ENCODE measurements around the gene WDR37. TPM values are rescaled to one million over a fixed set of nuclear protein-coding genes. Genes with fewer than 3 reads are reported as not detected.
"Not testable (repeated sequence)": the region's sequence is repeated elsewhere in the genome, so short reads cannot be mapped to it uniquely, and the experiment has no call there.

WDR37 gene
- total RNA-seq, 1 donor from 2014 or later, result 29.0 TPM

DNA sequence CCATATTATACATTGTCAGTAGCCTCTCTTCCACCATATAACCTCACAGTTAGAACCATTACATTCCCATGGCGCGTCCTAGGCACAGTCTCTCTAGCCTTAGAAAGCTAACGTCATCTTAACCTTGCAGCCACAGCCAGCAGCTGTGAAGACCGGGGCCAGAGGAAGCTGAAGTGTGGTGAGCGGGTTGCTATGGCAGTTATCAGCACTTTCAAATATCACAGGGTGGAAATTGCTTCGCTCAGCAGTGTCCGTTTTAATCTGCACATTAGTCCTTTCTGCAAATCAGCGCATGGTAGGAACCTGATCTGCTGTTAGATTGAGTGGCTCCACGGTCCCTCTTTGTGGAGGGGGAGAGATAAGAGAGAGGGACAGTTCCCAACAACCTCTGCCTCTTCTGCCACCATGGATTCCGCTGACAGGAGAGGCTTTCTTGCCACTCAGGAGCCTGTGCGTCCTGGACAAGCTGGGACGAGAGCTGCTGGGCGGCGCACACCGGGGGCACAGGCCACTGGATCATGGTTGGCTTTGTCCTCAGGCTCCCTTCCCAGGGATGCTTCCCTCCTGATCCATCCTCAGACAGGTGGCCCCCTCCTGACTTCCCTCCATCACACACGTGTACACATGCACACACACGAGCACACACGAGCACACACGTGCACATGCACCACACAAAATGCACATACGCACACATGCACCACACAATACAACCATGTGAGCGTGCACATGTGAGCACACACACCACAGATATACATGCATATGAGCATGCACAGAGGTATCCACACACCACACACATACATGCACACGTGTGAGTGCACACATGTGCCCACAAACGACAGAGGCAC is 93.8 kb downstream of the WDR37 start:
- intact Hi-C loops (cut with micrococcal nuclease), result no loop called here

DNA sequence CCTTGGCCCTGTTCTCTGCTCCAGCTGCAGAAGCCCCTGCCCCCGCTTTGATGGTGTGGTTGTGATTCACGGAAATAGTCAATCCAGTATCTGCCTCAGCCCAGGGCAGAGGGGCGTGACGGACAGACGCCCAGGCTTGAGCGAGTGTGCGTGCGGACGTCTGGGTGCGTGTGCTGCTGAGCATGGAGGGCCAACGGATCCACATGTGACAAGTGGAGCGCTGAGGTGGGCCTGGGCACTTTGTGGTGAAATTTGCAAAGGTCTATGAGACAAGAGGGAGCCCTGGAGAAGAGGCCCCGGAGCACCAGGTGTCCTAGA is 94.4 kb downstream of the WDR37 start:
- intact Hi-C loops (cut with micrococcal nuclease), result no loop called here

DNA sequence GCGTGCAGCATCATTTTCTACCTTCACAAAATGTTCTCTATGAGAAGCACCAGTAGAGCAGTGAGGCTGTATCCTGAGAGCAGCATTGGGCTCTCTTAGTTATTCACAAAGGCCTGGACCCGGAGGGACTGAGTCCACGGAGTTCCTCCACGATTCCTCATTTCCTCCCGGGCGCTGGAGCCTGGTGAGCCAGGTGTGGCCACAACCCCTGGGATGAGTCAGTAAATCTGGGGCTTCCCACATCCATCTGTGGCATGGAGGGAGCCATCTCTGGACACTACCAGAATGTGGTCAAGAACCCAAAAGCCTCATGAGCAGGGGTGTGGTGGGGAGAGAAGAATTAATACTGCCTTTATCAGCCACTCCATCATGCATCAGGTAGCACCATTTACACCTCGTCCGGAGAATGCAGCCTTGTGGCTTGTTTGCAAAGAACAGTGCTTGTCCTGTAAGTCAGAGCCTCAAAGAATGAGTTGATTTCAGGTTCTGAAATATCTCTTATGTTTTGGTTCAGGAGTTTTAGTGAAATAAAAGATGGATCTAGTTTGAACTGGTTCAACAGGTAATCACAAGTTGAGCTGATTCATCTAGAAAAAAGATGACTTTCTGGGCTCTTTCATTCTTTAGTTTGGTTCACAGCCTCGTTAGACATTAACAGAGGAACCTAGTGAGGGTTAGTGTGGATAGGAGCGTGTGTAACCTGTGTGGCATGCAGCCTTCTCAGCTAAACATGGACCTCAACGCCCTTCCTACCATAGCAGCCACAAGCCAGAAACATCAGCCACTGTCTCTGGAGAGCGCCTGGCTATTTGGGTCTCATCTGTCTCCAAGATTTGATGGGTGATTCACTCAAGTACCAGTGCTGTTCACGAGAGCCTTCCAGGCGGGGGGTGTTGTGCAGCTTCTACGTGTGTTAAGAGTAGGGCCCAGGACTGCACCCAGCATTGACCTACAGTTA is 95.2 kb downstream of the WDR37 start:
- intact Hi-C loops (cut with micrococcal nuclease), result no loop called here

DNA sequence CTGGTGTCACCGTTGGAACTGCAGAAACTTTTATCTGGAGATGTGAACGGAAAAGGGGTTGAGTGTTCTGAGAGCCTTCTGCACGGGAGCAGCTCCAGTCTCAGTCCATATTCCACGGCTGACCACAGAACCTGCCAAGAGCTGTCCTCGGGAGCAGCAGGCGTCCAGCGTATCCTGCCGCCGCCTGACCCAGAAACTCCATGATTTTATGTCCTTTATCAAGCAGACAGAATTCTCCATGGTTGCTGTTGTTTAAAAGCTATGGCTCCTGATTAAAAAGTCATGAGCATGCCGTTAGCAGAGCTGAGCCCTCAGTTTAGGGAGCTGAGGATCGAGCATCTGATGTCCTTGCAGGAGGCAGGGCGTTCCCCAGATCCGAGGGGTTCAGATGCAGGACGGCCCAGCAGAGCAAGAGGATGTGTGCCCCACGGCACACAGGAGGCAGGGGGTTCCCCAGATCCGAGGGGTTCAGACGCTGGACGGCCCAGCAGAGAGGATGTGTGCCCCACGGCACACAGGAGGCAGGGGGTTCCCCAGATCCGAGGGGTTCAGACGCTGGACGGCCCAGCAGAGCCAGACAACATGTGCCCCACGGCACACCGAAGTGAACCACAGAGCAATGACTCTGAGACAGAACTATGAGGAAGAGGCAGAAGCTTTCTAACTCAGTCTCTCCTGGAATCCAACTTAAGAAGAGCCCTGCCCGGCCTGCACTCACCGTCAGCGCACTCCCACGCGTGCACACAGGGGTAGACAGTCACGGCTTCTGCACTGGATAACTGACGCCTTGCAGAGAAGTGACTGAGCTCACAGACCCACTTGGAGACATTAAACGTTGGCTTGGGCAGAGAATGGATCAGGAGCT is 96.4 kb downstream of the WDR37 start:
- intact Hi-C loops (cut with micrococcal nuclease), result no loop called here

DNA sequence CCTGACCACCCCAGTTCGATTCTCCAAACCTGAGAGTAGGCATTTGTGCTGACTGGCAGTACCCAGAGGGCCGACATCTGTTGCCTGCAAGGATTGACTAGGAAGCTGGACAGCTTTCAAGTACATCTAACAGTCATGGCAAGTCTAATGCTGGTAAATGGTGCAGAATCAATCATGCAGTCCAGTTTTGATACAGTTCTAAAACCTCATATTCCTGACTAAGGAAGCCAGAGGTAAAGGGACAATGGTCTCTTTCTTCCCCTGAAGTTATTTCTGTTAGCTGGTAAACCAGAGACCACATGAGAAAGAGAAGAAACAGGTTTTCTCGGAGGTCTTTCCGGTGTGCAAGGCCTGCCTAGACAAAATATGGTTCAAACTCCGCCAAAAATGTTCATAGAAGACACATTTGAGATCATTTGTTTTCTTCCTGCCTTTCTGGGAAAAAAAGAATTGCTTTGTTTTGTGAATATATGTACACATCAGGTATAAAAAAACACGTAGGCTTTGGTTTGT is 97.1 kb downstream of the WDR37 start:
- intact Hi-C loops (cut with micrococcal nuclease), result no loop called here

DNA sequence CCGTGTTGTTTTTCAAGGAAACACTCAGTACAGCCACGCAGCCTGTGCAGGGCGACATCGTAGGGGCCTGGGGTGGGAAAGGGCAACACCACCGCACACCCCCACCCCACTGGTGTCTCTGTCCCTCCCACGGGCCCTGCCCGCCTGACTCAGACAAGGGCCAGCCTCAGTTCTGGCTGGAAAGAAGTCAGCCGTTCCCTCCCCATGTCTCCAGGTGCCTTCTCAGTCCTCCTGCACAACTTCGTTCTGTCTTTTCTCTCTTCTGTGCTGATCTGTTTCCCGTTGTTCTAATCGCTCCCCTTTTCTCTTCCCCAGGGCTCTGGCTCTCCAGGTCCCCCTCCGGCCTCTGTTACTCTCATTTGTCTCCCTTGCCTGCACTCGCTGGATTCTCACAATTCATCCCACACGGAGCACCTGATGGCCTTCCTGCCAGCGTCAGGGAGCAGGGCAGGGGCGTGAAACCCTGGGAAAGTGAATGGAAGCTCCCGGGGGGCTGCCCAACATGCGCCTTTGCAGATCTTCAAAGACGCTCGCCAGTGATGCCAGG is 97.7 kb downstream of the WDR37 start:
- intact Hi-C loops (cut with micrococcal nuclease), result no loop called here

DNA sequence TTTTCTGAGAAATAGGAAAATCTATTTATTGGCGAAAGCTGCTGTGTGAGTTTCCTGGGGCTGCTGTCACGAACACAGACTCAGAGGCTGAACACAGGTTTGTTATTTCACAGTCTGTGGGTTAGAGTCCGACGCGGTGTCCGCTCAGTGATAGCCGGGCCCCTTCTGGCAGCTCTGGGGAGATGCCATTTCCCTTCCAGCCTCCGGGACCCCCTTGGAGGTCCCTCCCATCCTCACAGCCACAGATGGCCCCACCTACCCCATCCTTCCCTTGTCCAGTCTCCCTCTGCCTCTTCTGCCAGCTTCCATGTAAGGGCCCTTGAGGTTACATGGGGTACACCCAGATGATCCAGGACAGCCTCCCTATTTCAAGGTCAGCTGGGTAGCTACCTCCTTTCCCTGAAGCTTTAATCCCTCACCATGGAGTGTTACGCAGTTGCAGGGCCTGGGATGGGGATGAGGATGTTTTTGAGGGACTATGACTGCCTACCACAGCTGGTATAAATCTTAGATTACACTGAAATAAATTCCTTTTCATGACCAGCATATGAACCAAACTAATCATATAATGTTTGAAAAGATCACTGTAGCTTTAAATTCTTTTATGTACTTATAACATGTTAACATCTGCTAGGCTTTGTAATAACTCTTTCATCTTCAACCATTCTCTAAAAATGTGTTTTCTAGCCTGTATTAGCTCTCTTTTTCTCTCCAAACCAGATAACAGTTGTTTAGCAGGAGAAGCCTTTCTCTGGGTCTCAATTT is 98.5 kb downstream of the WDR37 start:
- intact Hi-C loops (cut with micrococcal nuclease), result no loop called here

DNA sequence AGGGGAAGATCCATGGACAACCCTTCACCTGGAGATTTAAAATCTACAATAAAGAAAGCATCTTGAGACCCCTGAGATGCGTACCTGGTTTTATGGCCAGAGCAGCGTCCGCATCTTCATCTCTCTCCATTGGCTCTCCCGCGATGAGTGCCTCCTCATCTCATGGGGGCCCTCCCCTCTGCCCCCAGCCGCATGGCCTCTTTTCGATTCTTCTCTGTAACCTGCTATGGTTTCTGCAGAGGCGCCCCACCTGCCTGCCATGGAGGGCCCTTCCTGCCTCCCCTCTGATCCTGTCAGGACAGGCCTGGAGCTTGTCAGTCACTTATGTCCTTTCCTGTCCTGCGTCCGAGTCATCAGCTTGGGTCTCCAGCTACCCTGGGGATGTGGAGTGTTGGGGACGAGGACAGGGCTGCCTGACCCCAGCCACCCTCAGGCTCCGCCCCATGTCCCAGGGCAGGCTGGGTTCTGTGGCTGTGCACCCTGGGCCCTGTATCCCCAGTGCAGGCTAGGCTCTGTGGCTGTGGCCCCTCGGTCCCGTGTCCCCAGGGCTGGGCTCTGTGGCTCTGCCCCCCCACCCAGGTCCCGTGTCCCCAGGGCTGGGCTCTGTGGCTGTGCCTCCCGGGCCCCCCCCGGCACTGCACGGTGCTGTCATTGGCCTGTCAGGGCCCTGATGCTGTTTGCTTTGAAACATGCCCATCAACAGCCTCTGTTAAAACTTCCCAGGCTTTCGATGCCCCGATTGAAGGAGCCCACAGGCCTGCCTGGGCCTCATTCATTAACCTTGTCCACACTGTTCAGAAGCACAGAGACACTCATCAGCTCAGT is 99.8 kb downstream of the WDR37 start:
- intact Hi-C loops (cut with micrococcal nuclease), result no loop called here

DNA sequence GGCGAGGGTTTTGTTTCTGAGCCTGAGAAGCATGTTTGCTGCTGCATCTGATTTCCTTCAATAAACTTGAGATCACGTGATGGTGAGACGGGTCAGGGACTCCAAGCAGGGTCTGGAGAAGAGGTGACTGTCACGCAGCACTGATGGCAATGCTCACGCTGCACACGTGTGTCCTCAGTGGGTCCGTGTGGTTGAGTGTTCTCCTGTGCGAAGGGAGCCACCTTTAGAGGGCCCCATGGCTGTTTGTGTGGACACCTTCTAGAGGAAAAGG is 100.4 kb downstream of the WDR37 start:
- intact Hi-C loops (cut with micrococcal nuclease), result no loop called here

DNA sequence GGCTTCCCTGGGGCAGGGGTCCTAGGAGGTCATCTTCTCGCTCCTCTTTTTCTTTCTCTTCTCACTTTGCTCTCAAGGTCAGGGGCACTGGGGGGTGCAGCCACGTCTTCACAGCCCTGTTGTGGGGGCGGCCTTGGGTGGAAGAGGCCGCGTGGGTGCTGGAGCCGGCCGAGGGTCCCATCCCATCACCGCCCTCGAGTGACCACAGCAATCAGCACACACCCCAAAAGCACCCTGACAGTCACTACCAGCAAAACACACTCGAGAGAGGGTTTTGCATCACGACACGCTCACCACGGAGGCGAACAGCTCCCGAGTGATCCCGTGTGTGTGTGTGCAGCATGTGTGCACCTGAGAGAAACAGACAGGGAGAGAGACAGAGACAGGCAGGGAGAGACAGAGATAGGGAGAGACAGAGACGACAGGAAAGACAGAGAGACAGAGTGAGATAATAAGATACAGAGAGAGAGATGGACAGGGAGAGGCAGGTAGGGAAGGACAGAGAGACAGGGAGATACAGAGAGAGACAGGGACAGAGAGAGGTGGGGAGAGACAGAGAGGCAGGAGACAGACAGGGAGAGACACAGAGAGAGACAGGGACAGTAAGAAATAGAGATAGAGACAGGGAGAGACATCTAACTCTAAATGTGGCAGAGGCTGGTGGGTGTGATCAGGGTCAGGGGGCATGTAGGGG is 100.9 kb downstream of the WDR37 start:
- intact Hi-C loops (cut with micrococcal nuclease), result no loop called here

DNA sequence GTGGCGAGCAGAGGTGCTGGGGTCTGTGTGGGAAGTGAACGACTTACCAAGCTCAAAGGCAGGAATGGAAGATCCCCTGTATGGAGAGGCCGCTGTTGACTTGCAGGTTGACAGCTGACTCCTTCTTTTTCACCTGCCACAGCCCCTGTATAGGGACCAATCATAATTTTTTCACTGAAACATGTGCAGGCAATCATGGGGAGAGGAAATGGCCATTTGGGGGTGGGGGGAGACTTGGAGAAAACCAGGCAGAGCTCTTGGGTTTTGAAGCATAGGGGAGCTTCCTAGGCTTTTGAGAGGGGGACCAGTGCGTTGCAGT is 101.4 kb downstream of the WDR37 start:
- intact Hi-C loops (cut with micrococcal nuclease), result no loop called here

DNA sequence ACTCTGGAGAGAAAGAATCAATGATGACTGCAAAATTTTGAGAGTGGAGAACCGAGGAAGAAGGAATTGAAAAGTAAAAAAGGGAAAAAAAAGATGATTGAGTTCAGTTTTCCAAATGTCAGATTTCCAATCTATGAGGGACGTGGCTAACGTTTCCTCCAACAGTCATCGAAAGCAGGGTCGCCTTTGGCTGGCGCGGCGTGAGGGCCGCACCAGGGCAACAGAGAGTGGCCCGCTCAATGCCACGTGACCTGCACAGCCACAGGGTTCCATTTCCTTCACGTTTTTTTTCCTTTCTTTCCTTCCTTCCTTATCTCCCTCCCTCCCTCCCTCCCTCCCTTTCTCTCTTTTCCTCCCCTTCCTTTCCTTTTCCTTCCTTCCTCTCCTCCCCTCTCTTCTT is 101.9 kb downstream of the WDR37 start:
- intact Hi-C loops (cut with micrococcal nuclease), result no loop called here

DNA sequence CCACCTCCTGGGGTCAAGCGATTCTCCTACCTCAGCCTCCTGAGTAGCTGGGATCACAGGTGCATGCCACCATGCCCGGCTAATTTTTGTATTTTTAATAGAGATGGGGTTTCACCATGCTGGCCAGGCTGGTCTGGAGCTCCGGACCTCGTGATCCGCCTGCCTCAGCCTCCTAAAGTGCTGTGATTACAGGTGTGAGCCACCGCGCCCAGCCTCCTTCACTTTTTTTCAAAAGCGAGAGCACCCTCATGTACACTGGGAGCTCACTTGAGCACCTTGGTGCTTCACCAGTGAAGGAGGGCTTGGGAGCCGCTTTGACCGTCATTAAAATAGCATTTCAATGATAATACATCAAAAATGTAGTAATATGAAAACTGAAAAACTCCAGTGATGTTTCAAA is 102.4 kb downstream of the WDR37 start:
- intact Hi-C loops (cut with micrococcal nuclease), result not testable (repeated sequence)

DNA sequence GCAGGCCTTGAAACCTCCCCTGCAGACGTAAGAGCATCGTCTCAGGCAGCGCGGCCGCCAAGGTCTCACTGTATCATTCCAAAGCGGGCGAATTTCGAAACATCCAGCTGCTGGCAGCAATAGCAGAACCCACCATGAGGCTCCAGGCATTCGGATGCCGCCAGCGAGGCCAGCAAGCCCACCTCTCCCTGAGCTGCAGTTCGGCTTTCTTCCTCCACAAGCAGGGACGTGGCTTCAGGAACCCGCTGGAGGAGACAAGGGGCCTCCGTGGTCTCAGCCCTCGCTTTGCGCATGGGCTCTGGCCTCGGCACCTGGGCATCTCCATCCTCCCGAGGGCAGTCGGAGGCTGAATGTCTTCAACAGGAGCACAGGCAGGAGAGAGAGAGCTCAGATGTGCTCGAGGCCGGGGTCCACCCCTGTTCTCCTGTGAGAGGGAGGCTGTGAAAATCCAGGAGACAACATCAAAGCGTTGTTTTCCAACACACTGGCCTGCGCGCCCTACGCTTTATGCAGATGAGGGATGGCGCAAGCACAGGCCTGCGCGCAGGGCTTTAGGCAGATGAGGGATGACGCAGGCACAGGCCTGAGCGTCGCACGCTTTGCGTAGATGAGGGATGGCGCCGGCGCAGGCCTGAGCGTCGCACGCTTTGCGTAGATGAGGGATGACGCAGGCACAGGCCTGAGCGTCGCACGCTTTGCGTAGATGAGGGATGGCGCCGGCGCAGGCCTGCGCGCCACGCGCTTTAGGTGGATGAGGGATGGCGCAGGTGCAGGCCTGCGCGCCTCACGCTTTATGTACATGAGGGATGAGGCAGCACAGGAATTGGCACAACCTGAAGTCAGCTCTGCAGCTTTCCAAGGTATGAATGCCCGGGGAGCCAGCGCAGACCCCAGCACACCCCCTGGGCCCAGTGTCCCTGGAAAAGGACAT is 103.2 kb downstream of the WDR37 start:
- intact Hi-C loops (cut with micrococcal nuclease), result no loop called here

DNA sequence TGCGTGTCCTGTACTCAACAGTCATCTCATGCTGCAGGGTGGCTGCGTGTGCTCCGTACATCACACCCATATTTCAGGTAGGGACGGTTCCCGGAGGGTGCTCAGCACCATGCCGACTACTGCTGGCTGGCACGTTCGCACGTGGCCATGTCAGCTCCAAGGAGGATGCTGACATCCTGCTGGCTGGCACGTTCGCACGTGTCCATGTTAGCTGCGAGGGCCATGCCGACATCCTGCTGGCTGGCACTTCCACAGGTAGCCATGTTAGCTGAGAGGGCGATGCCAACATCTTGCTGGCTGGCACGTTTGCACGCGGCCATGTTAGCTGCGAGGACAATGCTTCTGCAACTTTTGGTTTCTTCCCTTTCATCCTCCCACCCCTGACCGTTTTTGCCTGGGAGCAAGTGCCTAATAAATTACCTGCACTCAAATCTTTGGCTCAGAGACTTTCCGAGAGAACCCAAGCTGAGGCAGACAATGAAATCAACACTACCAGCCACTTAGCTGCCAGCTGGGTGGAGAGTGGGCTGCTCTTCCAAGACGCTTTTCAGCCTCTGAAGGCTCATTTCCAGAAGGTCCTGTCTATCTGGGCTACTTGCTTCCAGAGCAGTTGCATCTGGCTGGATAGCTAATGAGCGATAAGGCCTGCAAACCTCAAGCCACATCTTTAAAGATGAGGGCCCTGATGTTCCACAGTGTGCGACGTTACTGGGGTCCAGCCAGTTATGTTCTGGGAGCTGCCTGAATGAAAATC is 104.6 kb downstream of the WDR37 start:
- intact Hi-C loops (cut with micrococcal nuclease), result no loop called here

DNA sequence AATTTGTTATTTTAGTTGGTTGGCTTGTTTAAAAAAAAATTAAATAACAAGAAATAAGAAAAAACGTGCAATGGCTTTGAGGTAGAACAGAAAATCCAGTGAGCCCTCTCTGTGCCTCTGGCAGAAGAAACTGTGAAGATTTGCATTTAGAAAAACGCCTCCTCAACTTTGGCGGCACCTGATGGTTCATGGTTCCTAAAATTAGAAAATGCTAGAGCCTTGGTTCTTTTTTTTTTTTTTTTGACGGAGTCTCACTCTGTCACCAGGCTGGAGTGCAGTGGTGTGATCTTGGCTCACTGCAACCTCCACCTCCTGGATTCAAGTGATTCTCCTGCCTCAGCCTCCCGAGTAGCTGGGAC is 105.1 kb downstream of the WDR37 start:
- intact Hi-C loops (cut with micrococcal nuclease), result not testable (repeated sequence)

DNA sequence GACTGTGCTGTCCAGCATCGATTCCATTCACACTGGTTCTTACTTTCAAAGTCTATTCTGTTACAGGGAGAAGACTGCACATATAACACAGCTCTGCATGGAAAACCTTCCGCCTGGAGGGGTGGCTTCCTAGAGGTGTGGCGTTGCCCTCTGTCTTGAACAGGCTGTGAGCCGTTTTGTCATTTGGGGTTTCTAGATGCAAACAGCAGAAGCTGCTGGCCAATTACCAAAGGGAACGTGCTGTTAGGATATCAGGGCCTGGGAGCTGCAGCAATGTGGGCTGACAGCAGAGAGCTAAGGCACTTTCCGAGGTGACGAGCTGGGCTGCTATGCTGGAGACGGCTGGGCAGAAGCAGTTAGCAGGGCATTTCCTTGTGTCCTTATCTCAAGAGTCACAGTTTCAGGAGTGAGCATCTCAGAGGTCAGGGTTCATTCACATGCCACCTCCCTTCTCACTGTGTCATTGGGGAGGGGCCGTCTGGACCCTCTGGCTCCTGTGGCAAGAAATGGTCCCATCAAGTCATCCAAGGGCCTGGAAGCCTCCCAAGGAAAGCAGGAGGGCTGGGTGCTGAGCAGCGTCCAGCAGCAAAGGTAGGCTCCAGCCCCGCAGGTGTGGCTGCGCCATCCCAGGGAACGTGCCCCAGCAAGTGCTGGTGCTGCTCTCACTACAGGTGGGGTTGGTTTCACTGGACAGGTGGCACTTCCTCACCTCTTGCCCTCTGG is 106.5 kb downstream of the WDR37 start:
- intact Hi-C loops (cut with micrococcal nuclease), result no loop called here

All from T-helper 1 cell treated with Interleukin-12 subunit alpha and Interleukin-12 subunit beta and Interleukin-4 antibody, amounts not matched to agents 30 ng/mL and 1 ng/mL, for 36 hours (primary cell).